Measurements from ENCODE around the gene BCL11A. TPM values are rescaled to one million over a fixed set of nuclear protein-coding genes. Genes with fewer than 3 reads are reported as not detected.

Gene BCL11A
- total and polyA plus RNA-seq, 4 donors, result 0.08 to 8.5 (median 0.47) TPM

DNA sequence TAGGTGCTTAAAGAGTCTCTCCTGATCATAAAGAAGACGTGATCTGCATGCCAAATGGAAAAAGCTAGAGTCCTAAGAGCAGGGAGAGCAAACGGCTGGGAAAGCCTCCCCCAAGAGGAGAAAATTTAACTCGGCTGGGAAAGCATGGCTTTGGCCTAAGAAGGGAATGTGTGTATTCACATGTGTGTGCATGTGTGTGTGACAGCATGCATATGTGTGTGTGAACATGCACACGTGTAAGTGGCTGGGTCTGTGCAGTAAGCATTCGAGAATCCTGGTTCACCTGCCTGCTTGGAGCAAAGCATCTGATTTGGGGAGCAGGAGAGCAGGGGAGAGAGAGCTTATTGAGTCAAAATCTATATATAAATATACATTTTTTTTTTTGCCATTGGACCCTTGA is 30.1 kb upstream of the BCL11A start:
- Histone ChIP-seq H3K27ac (ENCODE audit: low read depth in 1 of 2, low read length in 2 of 2) (no peak overlapping the region), H3K4me3 (ENCODE audit: low read depth in 1 of 3, low read length in 3 of 3) (no peak overlapping the region), H3K4me1 (ENCODE audit: control insufficient read depth in 4 of 4, insufficient read depth in 4 of 4, low read length in 3 of 4) (peaks cover 0 to 6% (median 2%) of the 10 kb centered on the region in 4 donors), H3K9me3 (ENCODE audit: control insufficient read depth in 4 of 4, low read length in 3 of 4) (no peaks in the 10 kb centered on the region), H3K9ac (ENCODE audit: low read depth in 1 of 2, low read length in 2 of 2) (no peak overlapping the region), H3K36me3 (ENCODE audit: control insufficient read depth in 4 of 4, insufficient read depth in 3 of 4, low read depth in 1 of 4, low read length in 3 of 4) (no peaks in the 10 kb centered on the region), H3K27me3 (ENCODE audit: control insufficient read depth in 4 of 4, insufficient read depth in 4 of 4, low read length in 3 of 4) (peaks cover 0 to 11% (median 0%) of the 10 kb centered on the region in 4 donors)
- WGBS, result 70% methylated on average over 5 of the region's 5 CpGs
- no peak for TF ChIP-seq RAD21 (IDR thresholded peaks at IDR 0.05)
- no peak for TF ChIP-seq HNF4G (IDR thresholded peaks at IDR 0.05)
- no peak for TF ChIP-seq FOXA2 (IDR thresholded peaks at IDR 0.05)
- no peak for TF ChIP-seq JUND (IDR thresholded peaks at IDR 0.05)
- TF ChIP-seq CTCF (IDR thresholded peaks at IDR 0.05; ENCODE audit: low read depth, low read length, missing input control), result no peak
- no peak for TF ChIP-seq TAF1 (conservative IDR thresholded peaks at IDR 0.05)
- no peak for TF ChIP-seq ZBTB33 (IDR thresholded peaks at IDR 0.05)
- TF ChIP-seq RXRA (IDR thresholded peaks at IDR 0.05), result no peak
- TF ChIP-seq ATF3 (IDR thresholded peaks at IDR 0.05), result no peak
- TF ChIP-seq FOXA1 (IDR thresholded peaks at IDR 0.05), result no peak
- TF ChIP-seq HNF4A (conservative IDR thresholded peaks at IDR 0.05), result no peak
- no peak for TF ChIP-seq NR2F2 (IDR thresholded peaks at IDR 0.05)
- TF ChIP-seq, protein P1, sequence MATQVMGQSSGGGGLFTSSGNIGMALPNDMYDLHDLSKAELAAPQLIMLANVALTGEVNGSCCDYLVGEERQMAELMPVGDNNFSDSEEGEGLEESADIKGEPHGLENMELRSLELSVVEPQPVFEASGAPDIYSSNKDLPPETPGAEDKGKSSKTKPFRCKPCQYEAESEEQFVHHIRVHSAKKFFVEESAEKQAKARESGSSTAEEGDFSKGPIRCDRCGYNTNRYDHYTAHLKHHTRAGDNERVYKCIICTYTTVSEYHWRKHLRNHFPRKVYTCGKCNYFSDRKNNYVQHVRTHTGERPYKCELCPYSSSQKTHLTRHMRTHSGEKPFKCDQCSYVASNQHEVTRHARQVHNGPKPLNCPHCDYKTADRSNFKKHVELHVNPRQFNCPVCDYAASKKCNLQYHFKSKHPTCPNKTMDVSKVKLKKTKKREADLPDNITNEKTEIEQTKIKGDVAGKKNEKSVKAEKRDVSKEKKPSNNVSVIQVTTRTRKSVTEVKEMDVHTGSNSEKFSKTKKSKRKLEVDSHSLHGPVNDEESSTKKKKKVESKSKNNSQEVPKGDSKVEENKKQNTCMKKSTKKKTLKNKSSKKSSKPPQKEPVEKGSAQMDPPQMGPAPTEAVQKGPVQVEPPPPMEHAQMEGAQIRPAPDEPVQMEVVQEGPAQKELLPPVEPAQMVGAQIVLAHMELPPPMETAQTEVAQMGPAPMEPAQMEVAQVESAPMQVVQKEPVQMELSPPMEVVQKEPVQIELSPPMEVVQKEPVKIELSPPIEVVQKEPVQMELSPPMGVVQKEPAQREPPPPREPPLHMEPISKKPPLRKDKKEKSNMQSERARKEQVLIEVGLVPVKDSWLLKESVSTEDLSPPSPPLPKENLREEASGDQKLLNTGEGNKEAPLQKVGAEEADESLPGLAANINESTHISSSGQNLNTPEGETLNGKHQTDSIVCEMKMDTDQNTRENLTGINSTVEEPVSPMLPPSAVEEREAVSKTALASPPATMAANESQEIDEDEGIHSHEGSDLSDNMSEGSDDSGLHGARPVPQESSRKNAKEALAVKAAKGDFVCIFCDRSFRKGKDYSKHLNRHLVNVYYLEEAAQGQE (IDR thresholded peaks at IDR 0.05), result no peak
- TF ChIP-seq GABPA (IDR thresholded peaks at IDR 0.05 in 1 of 2, conservative IDR thresholded peaks at IDR 0.05 in 1 of 2), result no peak
- no peak for TF ChIP-seq SP1 (IDR thresholded peaks at IDR 0.05)
- no peak for TF ChIP-seq MAX (IDR thresholded peaks at IDR 0.05)
- no peak for TF ChIP-seq YY1 (IDR thresholded peaks at IDR 0.05)
- no peak for DNase-seq (ENCODE audit: low spot score)

Measured in liver (tissue), 9 donors.